DOHH2 (cell line): ENCODE data around the gene PRRT2.

Experiments used
- CTCF ChIP-seq: fragments of 200-600 bp; sonication (generic); IDR thresholded peaks from one replicate; pipeline ENCODE4 v1.5.1; 2014; ENCODE audit warnings: antibody characterized with exemption, mild to moderate bottlenecking, low read depth, low read length; ENCODE audit not compliant: poor library complexity, severe bottlenecking
- EZH2phosphoT487 ChIP-seq: fragments of 200-600 bp; sonication (generic); IDR thresholded peaks from 2 replicates; pipeline ENCODE4 v1.6.1; 2017; ENCODE audit warnings: borderline replicate concordance, mild to moderate bottlenecking, antibody characterized with exemption, low read length, moderate library complexity, mixed read lengths

- TF ChIP-seq CTCF = peak; percentile 78
- TF ChIP-seq EZH2phosphoT487 = no peak
These were observed 51.1 kb downstream of the PRRT2 start, which contains the start of gene CDIPT for GRCh38 chr16:29862884-29863668.
